ENCODE results near the gene PRADC1.

- TF ChIP-seq CTCF (conservative IDR thresholded peaks at IDR 0.05) (no peak), EZH2 (IDR thresholded peaks at IDR 0.05; ENCODE audit: low read depth) (no peak)
Observed at GRCh38 chr2:73264783-73265182, 31.7 kb upstream of the PRADC1 start.

Data from PC-9 (cell line).